SK-MEL-5 (cell line): ENCODE results near the gene NFX1. TPM values are rescaled to one million over a fixed set of nuclear protein-coding genes. Genes with fewer than 3 reads are reported as not detected.
A peak's percentile ranks its signal among the peaks of the same experiment; 100 is the strongest.

Experiments
- DNase-seq: peaks from one replicate; pipeline ENCODE4 v3.0.0-alpha.2; 2016; ENCODE audit warnings: low read depth, low spot score
- in situ Hi-C: cut with HindIII; loops from 2 replicates; pipeline ENCODE4 v1.10.0; 2016; ENCODE audit warnings: low sequenced_read_pairs, high pct_unique_total_duplicates, low pct_unique_long_range_greater_than_20kb
- total RNA-seq: library from RNA; depleted of rRNA; stranded (reverse); fragments of >200 nt; shearing (Covaris generic); gene quantifications from 2 replicates; pipeline ENCODE4 v1.2.3, GENCODE V29; 2014

The NFX1 gene
- total RNA-seq, 1 experiment from 2014 or later: 16.4 TPM

GRCh38 chr9:33264003-33264472 lies 26.3 kb upstream of the NFX1 start:
- in situ Hi-C loops: no loop called here
- DNase-seq: peak; percentile 29

GRCh38 chr9:33264473-33265177 lies 25.7 kb upstream of the NFX1 start, which contains the start of the genes BAG1 and CHMP5:
BAG1 (minus strand) TSS chr9:33264708.
CHMP5 (plus strand) TSS chr9:33265049; CDS start chr9:33265079, 30 bp downstream.
- in situ Hi-C loops: no loop called here
- DNase-seq: peak; percentile 98

- in situ Hi-C loops: no loop called here
- no peak for DNase-seq
Observed at GRCh38 chr9:33265211-33265865, 25.0 kb upstream of the NFX1 start.

GRCh38 chr9:33267151-33267767 lies 23.1 kb upstream of the NFX1 start:
- no peak for DNase-seq
- in situ Hi-C loops: no loop called here

GRCh38 chr9:33270146-33270545 lies 20.2 kb upstream of the NFX1 start:
- in situ Hi-C loops: no loop called here
- no peak for DNase-seq

GRCh38 chr9:33272061-33272460 lies 18.3 kb upstream of the NFX1 start:
- in situ Hi-C loops: no loop called here
- DNase-seq: no peak

GRCh38 chr9:33273266-33273971 lies 16.9 kb upstream of the NFX1 start:
- in situ Hi-C loops: no loop called here
- DNase-seq: no peak

- in situ Hi-C loops: no loop called here
- DNase-seq: no peak
Observed at GRCh38 chr9:33273972-33274328, 16.4 kb upstream of the NFX1 start.

GRCh38 chr9:33277484-33277883 lies 12.8 kb upstream of the NFX1 start:
- no peak for DNase-seq
- in situ Hi-C loops: no loop called here

GRCh38 chr9:33285502-33285901 lies 4.8 kb upstream of the NFX1 start:
- in situ Hi-C loops: no loop called here
- DNase-seq: no peak

- DNase-seq: peak; percentile 79
- in situ Hi-C loops: no loop called here
Observed at GRCh38 chr9:33287087-33287490, 3.2 kb upstream of the NFX1 start.

GRCh38 chr9:33288235-33288634 lies 2.1 kb upstream of the NFX1 start:
- no peak for DNase-seq
- in situ Hi-C loops: no loop called here

GRCh38 chr9:33288828-33289483 lies 1.4 kb upstream of the NFX1 start:
- DNase-seq: no peak
- in situ Hi-C loops: no loop called here

- in situ Hi-C loops: no loop called here
- DNase-seq: no peak
Observed at GRCh38 chr9:33289496-33289895, 820 bp upstream of the NFX1 start.

- DNase-seq: no peak
- in situ Hi-C loops: no loop called here
Observed at GRCh38 chr9:33289936-33290246, 425 bp upstream of the NFX1 start.

- DNase-seq: no peak
- in situ Hi-C loops: no loop called here
Observed at GRCh38 chr9:33291031-33291397, 698 bp downstream of the NFX1 start.

- DNase-seq: no peak
- in situ Hi-C loops: no loop called here
Observed at GRCh38 chr9:33291901-33292300, 1.6 kb downstream of the NFX1 start.

- in situ Hi-C loops: no loop called here
- DNase-seq: no peak
Observed at GRCh38 chr9:33293782-33294181, 3.5 kb downstream of the NFX1 start.
